ENCODE measurements around the gene SLC27A6.

SLC27A6 gene

DNA sequence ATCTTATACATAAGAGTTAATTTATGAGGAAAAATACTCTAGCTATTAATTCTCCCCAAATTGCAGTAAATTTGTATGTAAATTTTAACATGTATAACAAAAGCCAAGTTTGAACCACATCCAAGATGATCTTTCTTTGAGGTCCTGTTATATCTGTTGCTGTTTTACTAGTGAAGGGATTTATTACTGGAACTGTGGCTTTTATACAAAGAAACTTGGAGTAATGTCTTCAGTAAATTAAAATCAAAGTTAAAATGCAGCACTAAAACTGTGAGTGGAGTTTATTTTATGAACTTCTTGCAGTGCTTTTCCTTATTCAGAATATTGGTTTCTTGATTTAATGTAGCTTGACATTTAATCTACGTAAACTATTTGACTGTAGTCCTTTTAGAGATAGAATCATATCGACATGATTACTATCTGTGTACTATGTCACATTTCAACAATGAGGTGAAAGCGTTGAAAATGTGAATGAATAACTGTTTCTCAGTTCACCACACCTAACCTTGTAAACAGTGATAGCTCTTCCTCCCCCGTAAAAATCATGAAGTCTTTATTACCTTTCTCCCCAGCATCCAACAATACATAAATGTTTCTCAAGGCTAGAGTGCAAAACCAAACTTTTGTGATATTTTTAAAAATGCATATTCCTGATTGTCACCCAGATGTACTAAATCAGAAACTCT is 76.1 kb downstream of the SLC27A6 start:
- ChIA-PET CTCF (interaction anchor here (0.6 to 0.7 kb wide), 2 partner anchors 15 to 198 kb away, joined by 3 to 4 read pairs; no protein-coding TSS in a partner anchor), POLR2A (no interaction called here)
- TF ChIP-seq ZNF558 (tag by site-specific recombination; IDR thresholded peaks at IDR 0.05) (no peak), ZNF747 (tag by site-specific recombination; IDR thresholded peaks at IDR 0.05) (no peak), ZNF837 (tag by site-specific recombination; IDR thresholded peaks at IDR 0.05) (no peak)
- TF ChIP-seq, protein P1, sequence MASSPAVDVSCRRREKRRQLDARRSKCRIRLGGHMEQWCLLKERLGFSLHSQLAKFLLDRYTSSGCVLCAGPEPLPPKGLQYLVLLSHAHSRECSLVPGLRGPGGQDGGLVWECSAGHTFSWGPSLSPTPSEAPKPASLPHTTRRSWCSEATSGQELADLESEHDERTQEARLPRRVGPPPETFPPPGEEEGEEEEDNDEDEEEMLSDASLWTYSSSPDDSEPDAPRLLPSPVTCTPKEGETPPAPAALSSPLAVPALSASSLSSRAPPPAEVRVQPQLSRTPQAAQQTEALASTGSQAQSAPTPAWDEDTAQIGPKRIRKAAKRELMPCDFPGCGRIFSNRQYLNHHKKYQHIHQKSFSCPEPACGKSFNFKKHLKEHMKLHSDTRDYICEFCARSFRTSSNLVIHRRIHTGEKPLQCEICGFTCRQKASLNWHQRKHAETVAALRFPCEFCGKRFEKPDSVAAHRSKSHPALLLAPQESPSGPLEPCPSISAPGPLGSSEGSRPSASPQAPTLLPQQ (tag by site-specific recombination; IDR thresholded peaks at IDR 0.05), result no peak
- H3K9me3 ChIP-seq (ENCODE audit: control insufficient read depth, insufficient read depth, low read depth, low read length), result no peaks in the 10 kb centered on the region
- no peaks in the 10 kb centered on the region for H3K36me3 ChIP-seq (ENCODE audit: control insufficient read depth in 2 of 2, insufficient read depth in 1 of 2, low read length in 2 of 2)
- no peak overlapping the region for H3K4me3 ChIP-seq (ENCODE audit: low read depth, low read length)
- no peaks in the 10 kb centered on the region for H3K4me1 ChIP-seq (ENCODE audit: control insufficient read depth, insufficient read depth, low read length)
- H3K27ac ChIP-seq (ENCODE audit: extremely low read depth, low read depth, low read length), result no peak overlapping the region

- no peaks in the 10 kb centered on the region for H3K4me1 ChIP-seq (ENCODE audit: control insufficient read depth, insufficient read depth, low read length)
These were observed 77.0 kb downstream of the SLC27A6 start for GRCh38 chr5:129042306-129042705.

GRCh38 chr5:129043894-129044293 is 78.6 kb downstream of the SLC27A6 start:
- CTCF ChIA-PET, result interaction anchor here (0.7 kb wide), 1 partner anchor 724 kb away, joined by 4 read pairs; no protein-coding TSS in a partner anchor
- TF ChIP-seq ZNF792 (tag by site-specific recombination; IDR thresholded peaks at IDR 0.05) (no peak), ZNF19 (tag by site-specific recombination; IDR thresholded peaks at IDR 0.05; ENCODE audit: low read depth) (no peak), BCL11A (tag by site-specific recombination; IDR thresholded peaks at IDR 0.05; ENCODE audit: low read depth) (no peak), SP2 (tag by site-specific recombination; IDR thresholded peaks at IDR 0.05) (no peak), PRDM4 (tag by site-specific recombination; IDR thresholded peaks at IDR 0.05) (no peak), ZNF16 (tag by site-specific recombination; IDR thresholded peaks at IDR 0.05; ENCODE audit: low read depth) (no peak), SALL2 (tag by site-specific recombination; IDR thresholded peaks at IDR 0.05; ENCODE audit: borderline replicate concordance) (no peak), ZNF449 (tag by site-specific recombination; IDR thresholded peaks at IDR 0.05) (no peak), ZSCAN23 (tag by site-specific recombination; IDR thresholded peaks at IDR 0.05) (no peak), ZBTB26 (tag by site-specific recombination; optimal IDR thresholded peaks at IDR 0.05) (no peak), ZNF146 (tag by site-specific recombination; IDR thresholded peaks at IDR 0.05) (no peak), ZNF274 (IDR thresholded peaks at IDR 0.05; ENCODE audit: low read length) (no peak), ZNF274 (tag by site-specific recombination; IDR thresholded peaks at IDR 0.05; ENCODE audit: borderline replicate concordance) (no peak), ZNF202 (tag by site-specific recombination; IDR thresholded peaks at IDR 0.05; ENCODE audit: borderline replicate concordance) (no peak), ZNF221 (tag by site-specific recombination; IDR thresholded peaks at IDR 0.05; ENCODE audit: borderline replicate concordance) (no peak)
- TF ChIP-seq, protein P2, sequence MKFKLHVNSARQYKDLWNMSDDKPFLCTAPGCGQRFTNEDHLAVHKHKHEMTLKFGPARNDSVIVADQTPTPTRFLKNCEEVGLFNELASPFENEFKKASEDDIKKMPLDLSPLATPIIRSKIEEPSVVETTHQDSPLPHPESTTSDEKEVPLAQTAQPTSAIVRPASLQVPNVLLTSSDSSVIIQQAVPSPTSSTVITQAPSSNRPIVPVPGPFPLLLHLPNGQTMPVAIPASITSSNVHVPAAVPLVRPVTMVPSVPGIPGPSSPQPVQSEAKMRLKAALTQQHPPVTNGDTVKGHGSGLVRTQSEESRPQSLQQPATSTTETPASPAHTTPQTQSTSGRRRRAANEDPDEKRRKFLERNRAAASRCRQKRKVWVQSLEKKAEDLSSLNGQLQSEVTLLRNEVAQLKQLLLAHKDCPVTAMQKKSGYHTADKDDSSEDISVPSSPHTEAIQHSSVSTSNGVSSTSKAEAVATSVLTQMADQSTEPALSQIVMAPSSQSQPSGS (tag by site-specific recombination; IDR thresholded peaks at IDR 0.05; ENCODE audit: low read depth), result no peak

More at GRCh38 chr5:129042306-129042705, 77.0 kb downstream of the SLC27A6 start:
- Histone ChIP-seq H3K4me3 (ENCODE audit: low read depth, low read length) (no peak overlapping the region), H3K27ac (ENCODE audit: extremely low read depth, low read depth, low read length) (no peak overlapping the region), H3K36me3 (ENCODE audit: control insufficient read depth in 2 of 2, insufficient read depth in 1 of 2, low read length in 2 of 2) (no peaks in the 10 kb centered on the region), H3K9me3 (ENCODE audit: control insufficient read depth, insufficient read depth, low read depth, low read length) (no peaks in the 10 kb centered on the region)
- TF ChIP-seq ZNF785 (tag by site-specific recombination; IDR thresholded peaks at IDR 0.05), result no peak
- no peak for TF ChIP-seq ZNF514 (tag by site-specific recombination; IDR thresholded peaks at IDR 0.05)
- no peak for TF ChIP-seq ZNF501 (tag by site-specific recombination; IDR thresholded peaks at IDR 0.05)
- TF ChIP-seq ZBTB17 (tag by site-specific recombination; IDR thresholded peaks at IDR 0.05), result no peak
- TF ChIP-seq HOXC10 (CRISPR knock-in tag; IDR thresholded peaks at IDR 0.05), result no peak
- TF ChIP-seq KLF16 (tag by site-specific recombination; IDR thresholded peaks at IDR 0.05), result no peak
- POLR2A ChIA-PET, result no interaction called here
- CTCF ChIA-PET, result interaction anchor here (0.7 kb wide), 1 partner anchor 16 kb away, joined by 4 read pairs; no protein-coding TSS in a partner anchor

More at GRCh38 chr5:129043894-129044293, 78.6 kb downstream of the SLC27A6 start:
- Histone ChIP-seq H3K4me1 (ENCODE audit: control insufficient read depth, insufficient read depth, low read length) (no peaks in the 10 kb centered on the region), H3K9me3 (ENCODE audit: control insufficient read depth, insufficient read depth, low read depth, low read length) (no peaks in the 10 kb centered on the region), H3K27ac (ENCODE audit: extremely low read depth, low read depth, low read length) (no peak overlapping the region), H3K36me3 (ENCODE audit: control insufficient read depth in 2 of 2, insufficient read depth in 1 of 2, low read length in 2 of 2) (no peaks in the 10 kb centered on the region), H3K4me3 (ENCODE audit: low read depth, low read length) (no peak overlapping the region)
- POLR2A ChIA-PET, result no interaction called here

Data from HEK293 (cell line).